GM21786 (cell line): Measurements from ENCODE around the gene ACTN1.
"Not testable (repeated sequence)": the region's sequence is repeated elsewhere in the genome, so short reads cannot be mapped to it uniquely, and the experiment has no call there.

ENCODE experiments used
- ATAC-seq: cut with Tn5 transposase; IDR thresholded peaks from one replicate; pipeline ENCODE4 v1.9.1; 2021; ENCODE audit not compliant: unreplicated experiment

The ACTN1 gene

DNA sequence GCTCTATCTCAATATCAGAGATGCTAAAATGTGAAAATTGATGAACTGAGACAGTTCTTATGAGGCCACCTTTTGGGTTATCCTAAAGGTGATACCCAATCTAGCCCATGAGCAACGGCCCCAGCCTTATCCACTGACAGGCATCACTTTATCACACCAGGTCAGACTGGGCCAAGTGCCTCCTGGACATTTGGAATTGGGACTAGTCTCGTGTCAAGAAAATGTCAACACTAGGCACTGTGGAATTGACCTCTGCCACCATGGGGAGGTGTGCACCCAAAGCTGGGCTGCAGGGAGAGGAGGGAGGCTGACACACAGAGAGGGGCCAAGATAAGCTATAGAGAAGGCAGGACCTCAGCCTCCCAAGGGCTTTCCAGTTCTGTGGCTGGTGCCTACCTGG lies 107.7 kb downstream of the ACTN1 start:
- ATAC-seq = no peak

GRCh38 chr14:68866991-68867533 lies 112.0 kb downstream of the ACTN1 start:
- ATAC-seq = no peak

DNA sequence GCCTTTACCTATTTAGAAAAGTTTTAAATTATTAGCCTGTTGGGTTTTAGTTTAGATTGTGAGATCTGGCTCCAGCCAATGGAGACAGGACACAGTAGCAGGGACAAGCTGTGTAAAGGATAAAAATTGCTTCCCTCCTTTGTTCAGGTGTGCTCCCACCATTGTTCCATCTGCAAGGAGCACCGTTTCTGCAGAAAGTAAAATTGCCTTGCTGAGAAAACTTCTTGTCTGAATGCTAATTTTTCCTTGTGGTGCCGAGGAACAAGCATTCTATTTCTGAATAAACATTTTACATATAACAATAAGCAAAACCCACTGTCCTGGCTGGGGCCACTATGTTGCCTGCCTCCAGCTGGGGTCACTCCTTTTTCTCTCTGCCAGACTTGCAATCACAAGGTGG lies 113.6 kb downstream of the ACTN1 start:
- ATAC-seq = no peak

DNA sequence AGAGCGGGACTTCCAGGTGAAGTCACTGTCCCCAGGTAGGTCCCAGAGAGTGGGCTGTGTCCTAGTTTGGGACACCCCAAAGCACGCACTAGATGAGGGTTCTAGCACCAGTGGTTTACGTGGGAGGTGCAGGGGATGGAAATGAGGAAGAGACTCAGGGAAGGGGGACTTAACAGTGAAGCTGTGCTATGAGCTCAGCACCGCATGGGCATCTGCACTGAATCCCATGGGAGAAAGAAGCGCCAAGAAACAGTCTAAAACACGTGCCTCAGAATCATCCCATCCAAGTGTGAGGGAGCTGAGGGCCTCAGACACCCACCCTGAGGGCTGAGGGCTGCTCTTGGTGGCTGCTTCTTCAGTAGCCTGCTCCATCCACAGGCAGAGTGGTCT lies 114.7 kb downstream of the ACTN1 start:
- ATAC-seq = no peak

- ATAC-seq = no peak
These were observed 115.3 kb downstream of the ACTN1 start for GRCh38 chr14:68863610-68864360.

- ATAC-seq = no peak
These were observed 116.0 kb downstream of the ACTN1 start for GRCh38 chr14:68862954-68863594.

GRCh38 chr14:68860771-68861170 lies 118.3 kb downstream of the ACTN1 start:
- no peak for ATAC-seq

GRCh38 chr14:68857516-68858070 lies 121.5 kb downstream of the ACTN1 start:
- ATAC-seq = no peak

- ATAC-seq = no peak
These were observed 122.5 kb downstream of the ACTN1 start for GRCh38 chr14:68856572-68856971.

- no peak for ATAC-seq
These were observed 124.7 kb downstream of the ACTN1 start for GRCh38 chr14:68854421-68854820.

GRCh38 chr14:68853749-68854148 lies 125.4 kb downstream of the ACTN1 start:
- ATAC-seq = no peak

GRCh38 chr14:68852493-68852892 lies 126.6 kb downstream of the ACTN1 start:
- ATAC-seq = not testable (repeated sequence)

DNA sequence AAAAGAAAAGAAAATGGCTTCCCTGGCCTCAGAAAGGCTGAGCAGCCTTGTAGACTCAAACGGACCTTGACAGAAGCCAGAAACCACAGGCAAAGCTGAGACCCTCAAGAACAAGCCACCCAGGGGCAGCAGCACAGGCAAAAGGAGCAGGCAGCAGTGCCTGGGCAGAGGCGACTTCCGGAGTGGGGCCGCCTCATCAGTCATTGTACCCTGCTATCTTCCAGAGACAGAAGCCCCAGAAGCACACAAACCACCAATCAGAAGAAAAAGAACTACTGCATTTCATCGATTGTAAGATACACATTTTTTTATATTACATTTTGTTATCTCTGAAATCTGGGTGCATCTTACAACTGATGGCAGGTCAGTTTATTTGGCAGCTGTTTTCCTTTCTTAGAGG lies 128.0 kb downstream of the ACTN1 start:
- ATAC-seq = no peak

- ATAC-seq = no peak
These were observed 129.7 kb downstream of the ACTN1 start for GRCh38 chr14:68849416-68849815.

GRCh38 chr14:68848253-68848652 lies 130.8 kb downstream of the ACTN1 start:
- ATAC-seq = no peak

- ATAC-seq = not testable (repeated sequence)
These were observed 131.5 kb downstream of the ACTN1 start for GRCh38 chr14:68847640-68848039.

DNA sequence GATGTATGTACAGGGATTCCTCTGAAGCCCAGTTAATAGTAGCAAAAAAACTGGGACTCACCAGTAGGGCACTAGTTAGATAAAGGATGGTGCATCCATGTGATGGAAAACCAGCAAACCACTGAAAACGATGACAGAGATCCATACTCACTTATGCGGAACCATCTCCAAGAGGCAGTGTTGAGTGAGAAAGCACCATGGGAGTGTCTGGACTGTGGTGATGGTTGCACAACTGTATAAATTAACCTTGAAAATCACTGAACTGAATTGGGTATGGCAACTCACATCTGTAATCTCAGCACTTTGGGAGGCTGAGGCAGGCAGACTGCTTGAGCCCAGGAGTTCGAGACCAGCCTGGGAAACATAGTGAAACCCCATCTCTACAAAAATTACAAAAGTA lies 132.6 kb downstream of the ACTN1 start:
- no peak for ATAC-seq

GRCh38 chr14:68844210-68844545 lies 134.9 kb downstream of the ACTN1 start:
- ATAC-seq = no peak

GRCh38 chr14:68843471-68844209 lies 135.5 kb downstream of the ACTN1 start:
- no peak for ATAC-seq

DNA sequence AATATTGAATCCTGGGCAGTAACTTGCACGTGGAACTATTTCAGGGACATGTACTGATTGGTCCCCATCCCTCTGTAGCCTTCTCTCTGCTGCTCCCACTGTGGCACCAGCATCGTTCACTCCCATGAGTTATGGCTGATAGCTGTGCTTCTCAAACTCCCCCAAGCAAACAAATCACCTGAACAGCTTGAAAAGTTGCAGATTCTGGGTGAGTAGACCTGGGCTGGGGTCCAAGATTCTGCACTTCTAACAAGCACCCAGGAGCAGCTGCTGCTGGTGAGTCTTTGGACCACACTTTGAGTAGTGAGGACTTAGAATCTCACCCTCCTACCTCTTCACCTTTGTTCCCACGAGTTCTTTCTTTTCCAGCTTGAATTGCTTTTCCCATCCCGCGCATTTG lies 136.8 kb downstream of the ACTN1 start:
- no peak for ATAC-seq

- ATAC-seq = no peak
These were observed 137.9 kb downstream of the ACTN1 start for GRCh38 chr14:68841016-68841809.
